UCSD-AML1 (cell line): ENCODE data around the gene LEPR.
A peak's percentile ranks its signal among the peaks of the same experiment; 100 is the strongest.

Experiments used
- DNase-seq: peaks from one replicate; lab custom pipeline; 2025; ENCODE audit not compliant: unreplicated experiment; lab: John Stamatoyannopoulos, UW

Gene LEPR

GRCh38 chr1:65409314-65409713, 11.2 kb upstream of the LEPR start:
- DNase-seq: no peak

GRCh38 chr1:65409816-65410326, 10.6 kb upstream of the LEPR start:
- DNase-seq: no peak

GRCh38 chr1:65412256-65412983, 8.0 kb upstream of the LEPR start:
- DNase-seq: no peak

GRCh38 chr1:65412984-65413375, 7.5 kb upstream of the LEPR start:
- DNase-seq: no peak

- no peak for DNase-seq
Observed at GRCh38 chr1:65414538-65414937, 5.9 kb upstream of the LEPR start.

- no peak for DNase-seq
Observed at GRCh38 chr1:65416767-65417166, 3.7 kb upstream of the LEPR start.

GRCh38 chr1:65417729-65418128, 2.7 kb upstream of the LEPR start:
- no peak for DNase-seq

GRCh38 chr1:65418522-65419185, 1.8 kb upstream of the LEPR start:
- no peak for DNase-seq

- DNase-seq: peak; percentile 99
Observed at GRCh38 chr1:65419681-65420589, 533 bp upstream of the LEPR start.

GRCh38 chr1:65421351-65422025, 1.0 kb downstream of the LEPR start:
- no peak for DNase-seq

GRCh38 chr1:65422241-65423203, 2.1 kb downstream of the LEPR start:
- peak; percentile 21 for DNase-seq

- no peak for DNase-seq
Observed at GRCh38 chr1:65423884-65424572, 3.6 kb downstream of the LEPR start.

GRCh38 chr1:65424573-65424889, 4.1 kb downstream of the LEPR start:
- no peak for DNase-seq

- DNase-seq: no peak
Observed at GRCh38 chr1:65425006-65425405, 4.5 kb downstream of the LEPR start.

- no peak for DNase-seq
Observed at GRCh38 chr1:65425697-65426096, 5.2 kb downstream of the LEPR start.

- DNase-seq: no peak
Observed at GRCh38 chr1:65429078-65429477, 8.6 kb downstream of the LEPR start.

- no peak for DNase-seq
Observed at GRCh38 chr1:65429806-65430205, 9.3 kb downstream of the LEPR start.

- DNase-seq: no peak
Observed at GRCh38 chr1:65431111-65431705, 10.7 kb downstream of the LEPR start.

- no peak for DNase-seq
Observed at GRCh38 chr1:65432918-65433317, 12.4 kb downstream of the LEPR start.
